ENCODE data around the gene CDH13.

The CDH13 gene

DNA sequence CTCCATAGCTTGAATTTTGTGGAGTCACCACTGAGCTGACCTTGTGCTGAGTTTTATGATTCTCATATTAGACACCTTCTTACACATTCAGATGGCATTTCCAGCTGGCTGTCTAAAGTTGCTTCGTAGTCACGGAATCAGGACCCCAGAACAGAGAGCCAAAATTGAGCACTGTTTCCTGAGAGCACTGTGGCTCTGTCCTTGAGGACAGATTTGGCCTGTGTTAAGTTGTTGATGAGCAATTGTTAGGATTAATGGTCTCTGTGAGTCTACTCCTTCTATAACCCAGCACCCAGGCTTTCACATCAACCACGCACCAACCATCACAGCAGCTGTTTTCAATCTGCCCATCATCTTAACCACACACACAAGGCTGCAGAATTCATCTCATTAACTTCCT, 903.5 kb downstream of the CDH13 start:
- H2AFZ ChIP-seq (ENCODE audit: low read length): no peak overlapping the region
- H3K36me3 ChIP-seq (replicated peaks; ENCODE audit: insufficient read depth, low read length): no peaks in the 10 kb centered on the region
- H3K4me1 ChIP-seq (ENCODE audit: low read length): no peaks in the 10 kb centered on the region
- no peaks in the 10 kb centered on the region for H3F3A ChIP-seq (ENCODE audit: insufficient read depth, low read length)
- DNase-seq: no peak
- no peaks in the 10 kb centered on the region for H3K79me2 ChIP-seq (ENCODE audit: low read length)
- no peak overlapping the region for H3K27ac ChIP-seq (ENCODE audit: low read length)
- no peak overlapping the region for H3K4me3 ChIP-seq (ENCODE audit: low read length)
- no peak overlapping the region for H3K9ac ChIP-seq (ENCODE audit: low read length)
- H3K9me2 ChIP-seq (replicated peaks; ENCODE audit: insufficient read depth, low read length): no peaks in the 10 kb centered on the region
- H4K20me1 ChIP-seq (ENCODE audit: insufficient read depth, low read length): no peaks in the 10 kb centered on the region
- no peaks in the 10 kb centered on the region for H3K9me3 ChIP-seq (replicated peaks; ENCODE audit: insufficient read depth, low read length)
- no peaks in the 10 kb centered on the region for H3K27me3 ChIP-seq (replicated peaks; ENCODE audit: insufficient read depth, low read length)
- H3K4me2 ChIP-seq (ENCODE audit: low read depth, low read length): no peak overlapping the region
- no peak for TF ChIP-seq EZH2 (optimal IDR thresholded peaks at IDR 0.05; ENCODE audit: low read depth, low read length)
- TF ChIP-seq, protein P1, sequence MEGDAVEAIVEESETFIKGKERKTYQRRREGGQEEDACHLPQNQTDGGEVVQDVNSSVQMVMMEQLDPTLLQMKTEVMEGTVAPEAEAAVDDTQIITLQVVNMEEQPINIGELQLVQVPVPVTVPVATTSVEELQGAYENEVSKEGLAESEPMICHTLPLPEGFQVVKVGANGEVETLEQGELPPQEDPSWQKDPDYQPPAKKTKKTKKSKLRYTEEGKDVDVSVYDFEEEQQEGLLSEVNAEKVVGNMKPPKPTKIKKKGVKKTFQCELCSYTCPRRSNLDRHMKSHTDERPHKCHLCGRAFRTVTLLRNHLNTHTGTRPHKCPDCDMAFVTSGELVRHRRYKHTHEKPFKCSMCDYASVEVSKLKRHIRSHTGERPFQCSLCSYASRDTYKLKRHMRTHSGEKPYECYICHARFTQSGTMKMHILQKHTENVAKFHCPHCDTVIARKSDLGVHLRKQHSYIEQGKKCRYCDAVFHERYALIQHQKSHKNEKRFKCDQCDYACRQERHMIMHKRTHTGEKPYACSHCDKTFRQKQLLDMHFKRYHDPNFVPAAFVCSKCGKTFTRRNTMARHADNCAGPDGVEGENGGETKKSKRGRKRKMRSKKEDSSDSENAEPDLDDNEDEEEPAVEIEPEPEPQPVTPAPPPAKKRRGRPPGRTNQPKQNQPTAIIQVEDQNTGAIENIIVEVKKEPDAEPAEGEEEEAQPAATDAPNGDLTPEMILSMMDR (IDR thresholded peaks at IDR 0.05; ENCODE audit: low read length): no peak

DNA sequence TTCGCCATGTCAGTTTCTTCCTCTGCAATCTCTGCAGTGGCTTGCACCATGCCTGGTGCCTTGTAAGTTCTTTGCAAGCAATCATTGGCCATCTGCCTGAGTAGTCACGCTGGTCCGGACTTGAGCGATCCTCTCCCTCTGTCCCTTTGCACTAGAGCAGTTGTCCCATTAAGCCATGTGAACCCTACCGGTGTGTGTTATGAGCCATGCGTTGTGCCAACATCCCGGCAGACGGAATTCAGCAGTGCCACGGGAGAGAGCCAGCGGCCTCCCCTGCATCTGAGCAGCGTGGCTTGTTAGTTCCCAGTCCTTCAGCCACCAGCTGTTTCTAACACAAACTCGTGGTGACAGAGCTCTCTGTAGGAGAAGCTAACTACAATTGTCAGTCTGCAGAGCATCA, 905.9 kb downstream of the CDH13 start:
- H3K36me3 ChIP-seq (replicated peaks; ENCODE audit: insufficient read depth, low read length): no peaks in the 10 kb centered on the region
- no peak for DNase-seq
- no peaks in the 10 kb centered on the region for H3K79me2 ChIP-seq (ENCODE audit: low read length)
- no peaks in the 10 kb centered on the region for H3K27me3 ChIP-seq (replicated peaks; ENCODE audit: insufficient read depth, low read length)
- no peaks in the 10 kb centered on the region for H3F3A ChIP-seq (ENCODE audit: insufficient read depth, low read length)
- H3K9ac ChIP-seq (ENCODE audit: low read length): no peak overlapping the region
- H2AFZ ChIP-seq (ENCODE audit: low read length): no peak overlapping the region
- no peaks in the 10 kb centered on the region for H3K4me1 ChIP-seq (ENCODE audit: low read length)
- H4K20me1 ChIP-seq (ENCODE audit: insufficient read depth, low read length): no peaks in the 10 kb centered on the region
- no peaks in the 10 kb centered on the region for H3K9me3 ChIP-seq (replicated peaks; ENCODE audit: insufficient read depth, low read length)
- no peak overlapping the region for H3K4me2 ChIP-seq (ENCODE audit: low read depth, low read length)
- H3K9me2 ChIP-seq (replicated peaks; ENCODE audit: insufficient read depth, low read length): no peaks in the 10 kb centered on the region
- H3K4me3 ChIP-seq (ENCODE audit: low read length): no peak overlapping the region
- no peak overlapping the region for H3K27ac ChIP-seq (ENCODE audit: low read length)
- TF ChIP-seq, protein P1 (IDR thresholded peaks at IDR 0.05; ENCODE audit: low read length): no peak
- no peak for TF ChIP-seq EZH2phosphoT487 (IDR thresholded peaks at IDR 0.05; ENCODE audit: low read length)
- no peak for TF ChIP-seq EZH2 (optimal IDR thresholded peaks at IDR 0.05; ENCODE audit: low read depth, low read length)

DNA sequence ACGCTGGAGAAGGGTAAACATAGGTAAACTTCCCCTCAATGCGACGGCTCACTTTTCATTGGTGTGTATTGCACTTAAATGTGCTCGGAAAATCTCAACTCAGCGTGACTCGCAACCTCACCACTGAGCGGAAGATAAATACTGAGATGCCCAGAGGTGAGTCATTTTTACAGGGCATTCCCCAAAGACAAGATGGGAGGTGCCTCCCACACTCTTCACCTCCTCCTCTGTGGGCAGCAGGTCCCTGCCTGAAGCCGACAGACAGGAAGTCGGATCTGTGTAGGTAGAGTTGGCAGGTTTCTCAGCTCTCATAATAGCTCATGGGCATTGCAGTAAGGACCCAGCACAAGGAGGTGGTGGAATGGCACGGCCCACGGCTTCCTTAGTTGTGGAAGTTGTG, 906.4 kb downstream of the CDH13 start:
- H3K4me2 ChIP-seq (ENCODE audit: low read depth, low read length): no peak overlapping the region
- no peak overlapping the region for H2AFZ ChIP-seq (ENCODE audit: low read length)
- no peaks in the 10 kb centered on the region for H3K79me2 ChIP-seq (ENCODE audit: low read length)
- no peaks in the 10 kb centered on the region for H3K4me1 ChIP-seq (ENCODE audit: low read length)
- DNase-seq: no peak
- H3K9me2 ChIP-seq (replicated peaks; ENCODE audit: insufficient read depth, low read length): no peaks in the 10 kb centered on the region
- H3K9ac ChIP-seq (ENCODE audit: low read length): no peak overlapping the region
- TF ChIP-seq EZH2phosphoT487 (IDR thresholded peaks at IDR 0.05; ENCODE audit: low read length): no peak
- no peak overlapping the region for H3K27ac ChIP-seq (ENCODE audit: low read length)
- no peaks in the 10 kb centered on the region for H4K20me1 ChIP-seq (ENCODE audit: insufficient read depth, low read length)
- no peaks in the 10 kb centered on the region for H3K9me3 ChIP-seq (replicated peaks; ENCODE audit: insufficient read depth, low read length)
- no peaks in the 10 kb centered on the region for H3K27me3 ChIP-seq (replicated peaks; ENCODE audit: insufficient read depth, low read length)
- no peak overlapping the region for H3K4me3 ChIP-seq (ENCODE audit: low read length)
- no peaks in the 10 kb centered on the region for H3F3A ChIP-seq (ENCODE audit: insufficient read depth, low read length)
- H3K36me3 ChIP-seq (replicated peaks; ENCODE audit: insufficient read depth, low read length): no peaks in the 10 kb centered on the region

DNA sequence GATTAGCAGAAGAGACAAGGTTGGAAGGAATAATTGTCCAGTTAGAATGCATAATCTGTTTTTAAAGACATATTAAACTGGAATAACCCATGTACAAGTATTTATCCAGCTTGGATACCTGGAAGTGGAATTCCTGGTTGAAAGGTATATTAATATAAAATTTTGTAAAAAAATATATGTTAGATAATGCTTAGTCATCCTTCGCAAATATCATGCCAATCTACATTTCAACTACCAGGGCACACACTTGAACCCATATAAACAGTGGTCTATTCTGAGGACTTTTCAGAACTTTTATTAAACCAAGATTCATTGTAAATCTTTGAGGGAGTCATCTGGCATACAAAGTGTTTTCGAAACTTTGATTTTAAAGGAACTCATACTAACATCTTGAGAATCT, 911.9 kb downstream of the CDH13 start:
- H3K9me3 ChIP-seq (replicated peaks; ENCODE audit: insufficient read depth, low read length): no peaks in the 10 kb centered on the region
- no peak overlapping the region for H3K4me3 ChIP-seq (ENCODE audit: low read length)
- H3K36me3 ChIP-seq (replicated peaks; ENCODE audit: insufficient read depth, low read length): no peaks in the 10 kb centered on the region
- DNase-seq: no peak
- no peaks in the 10 kb centered on the region for H3K9me2 ChIP-seq (replicated peaks; ENCODE audit: insufficient read depth, low read length)
- H3F3A ChIP-seq (ENCODE audit: insufficient read depth, low read length): no peaks in the 10 kb centered on the region
- TF ChIP-seq, protein P1 (IDR thresholded peaks at IDR 0.05; ENCODE audit: low read length): no peak
- TF ChIP-seq EZH2phosphoT487 (IDR thresholded peaks at IDR 0.05; ENCODE audit: low read length): no peak
- TF ChIP-seq EZH2 (optimal IDR thresholded peaks at IDR 0.05; ENCODE audit: low read depth, low read length): no peak
- H3K27me3 ChIP-seq (replicated peaks; ENCODE audit: insufficient read depth, low read length): no peaks in the 10 kb centered on the region
- no peak overlapping the region for H3K9ac ChIP-seq (ENCODE audit: low read length)
- no peak overlapping the region for H3K27ac ChIP-seq (ENCODE audit: low read length)
- no peaks in the 10 kb centered on the region for H3K79me2 ChIP-seq (ENCODE audit: low read length)
- no peaks in the 10 kb centered on the region for H4K20me1 ChIP-seq (ENCODE audit: insufficient read depth, low read length)
- no peak overlapping the region for H3K4me2 ChIP-seq (ENCODE audit: low read depth, low read length)
- H2AFZ ChIP-seq (ENCODE audit: low read length): no peak overlapping the region
- no peaks in the 10 kb centered on the region for H3K4me1 ChIP-seq (ENCODE audit: low read length)
